Gastroesophageal sphincter (tissue), 3 donors: ENCODE measurements around the gene SALL1.

Source experiments
- CTCF ChIP-seq, 4 experiments: fragments of 200-600 bp in 2 of 4; fragments of 450-650 bp in 2 of 4; sonication (generic) in 1 of 4; IDR thresholded peaks; one replicate each; pipeline ENCODE4 v1.5.1; 2017 to 2019; ENCODE audit warnings: antibody characterized with exemption in 4 of 4, mild to moderate bottlenecking in 2 of 4, moderate library complexity in 2 of 4
- EP300 ChIP-seq: sonication (generic); formaldehyde crosslinking; IDR thresholded peaks from one replicate; pipeline ENCODE4 v1.6.1; 2017; ENCODE audit warnings: antibody characterized with exemption, mild to moderate bottlenecking
- POLR2AphosphoS5 ChIP-seq: sonication (generic); formaldehyde crosslinking; IDR thresholded peaks from one replicate; pipeline ENCODE4 v1.6.1; 2017; ENCODE audit warnings: antibody characterized with exemption

DNA sequence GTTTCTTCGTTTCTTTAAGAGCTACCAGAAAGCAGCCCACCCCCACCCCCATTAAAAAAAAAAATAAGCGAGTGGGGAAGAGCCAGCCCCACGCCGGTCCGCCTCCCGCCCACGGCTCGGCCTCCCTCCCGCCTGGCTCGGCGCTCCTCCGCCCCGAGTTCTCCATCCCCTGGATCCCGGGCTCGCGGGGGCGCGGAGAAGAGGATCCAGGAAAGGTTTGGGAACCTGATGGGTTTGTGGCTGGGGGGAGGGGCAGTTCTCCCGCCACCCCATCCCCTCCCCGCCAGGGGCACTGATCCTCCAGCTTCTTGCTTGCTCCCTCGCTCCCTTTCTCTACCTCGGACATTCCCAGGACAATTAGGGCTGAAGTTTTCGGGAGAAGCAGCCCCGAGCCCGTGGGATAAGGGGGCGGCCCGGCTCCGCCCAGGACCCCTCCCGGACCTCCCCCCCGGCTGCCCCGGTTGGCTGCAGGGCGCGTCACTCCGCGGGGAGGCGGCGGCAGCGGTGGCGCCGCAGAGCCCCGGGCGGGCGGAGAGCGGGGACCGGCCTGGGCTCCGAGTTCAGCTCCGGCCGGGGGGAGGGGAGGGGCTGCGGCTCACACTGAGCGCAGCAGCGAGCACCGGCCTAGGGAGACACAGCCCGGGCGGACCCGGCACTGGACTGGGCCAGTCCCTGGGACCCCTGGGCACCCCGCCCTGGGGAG lies 1.0 kb upstream of the SALL1 start:
- TF ChIP-seq CTCF (IDR thresholded peaks at IDR 0.05) = no peak
- TF ChIP-seq EP300 = no peak
- no peak for TF ChIP-seq POLR2AphosphoS5
